ENCODE data around the gene PIEZO2.

Gene PIEZO2

DNA sequence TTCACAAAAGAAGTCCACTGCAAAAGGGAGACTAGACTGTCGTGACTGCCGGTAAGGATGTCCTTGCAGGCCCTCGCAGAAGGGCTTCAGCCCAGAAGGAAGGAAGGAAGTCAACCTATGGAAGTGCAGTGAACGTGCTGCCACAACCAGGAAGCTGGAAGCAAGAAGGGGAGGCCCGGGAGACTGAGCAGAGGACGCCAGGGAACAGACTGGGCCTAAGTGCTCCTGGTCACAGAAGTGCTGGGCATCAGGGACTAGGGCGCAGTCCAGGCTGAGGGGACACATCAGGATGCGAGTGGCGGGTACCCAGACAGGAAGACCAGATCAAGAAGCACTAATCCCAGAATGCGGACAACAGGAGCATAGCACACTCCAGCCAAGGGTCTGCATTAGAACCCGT lies 78.8 kb downstream of the PIEZO2 start:
- no peak for TF ChIP-seq TOX (CRISPR knock-in tag; IDR thresholded peaks at IDR 0.05; ENCODE audit: borderline replicate concordance)
- no peak for TF ChIP-seq PPARA (CRISPR knock-in tag; IDR thresholded peaks at IDR 0.05; ENCODE audit: borderline replicate concordance)
- no peak for TF ChIP-seq ZNF70 (CRISPR knock-in tag; IDR thresholded peaks at IDR 0.05)
- TF ChIP-seq, protein P1, sequence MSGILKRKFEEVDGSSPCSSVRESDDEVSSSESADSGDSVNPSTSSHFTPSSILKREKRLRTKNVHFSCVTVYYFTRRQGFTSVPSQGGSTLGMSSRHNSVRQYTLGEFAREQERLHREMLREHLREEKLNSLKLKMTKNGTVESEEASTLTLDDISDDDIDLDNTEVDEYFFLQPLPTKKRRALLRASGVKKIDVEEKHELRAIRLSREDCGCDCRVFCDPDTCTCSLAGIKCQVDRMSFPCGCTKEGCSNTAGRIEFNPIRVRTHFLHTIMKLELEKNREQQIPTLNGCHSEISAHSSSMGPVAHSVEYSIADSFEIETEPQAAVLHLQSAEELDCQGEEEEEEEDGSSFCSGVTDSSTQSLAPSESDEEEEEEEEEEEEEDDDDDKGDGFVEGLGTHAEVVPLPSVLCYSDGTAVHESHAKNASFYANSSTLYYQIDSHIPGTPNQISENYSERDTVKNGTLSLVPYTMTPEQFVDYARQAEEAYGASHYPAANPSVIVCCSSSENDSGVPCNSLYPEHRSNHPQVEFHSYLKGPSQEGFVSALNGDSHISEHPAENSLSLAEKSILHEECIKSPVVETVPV (CRISPR knock-in tag; IDR thresholded peaks at IDR 0.05) = no peak
- no peak for TF ChIP-seq BACH2 (CRISPR knock-in tag; IDR thresholded peaks at IDR 0.05; ENCODE audit: borderline replicate concordance)
- TF ChIP-seq, protein P2, sequence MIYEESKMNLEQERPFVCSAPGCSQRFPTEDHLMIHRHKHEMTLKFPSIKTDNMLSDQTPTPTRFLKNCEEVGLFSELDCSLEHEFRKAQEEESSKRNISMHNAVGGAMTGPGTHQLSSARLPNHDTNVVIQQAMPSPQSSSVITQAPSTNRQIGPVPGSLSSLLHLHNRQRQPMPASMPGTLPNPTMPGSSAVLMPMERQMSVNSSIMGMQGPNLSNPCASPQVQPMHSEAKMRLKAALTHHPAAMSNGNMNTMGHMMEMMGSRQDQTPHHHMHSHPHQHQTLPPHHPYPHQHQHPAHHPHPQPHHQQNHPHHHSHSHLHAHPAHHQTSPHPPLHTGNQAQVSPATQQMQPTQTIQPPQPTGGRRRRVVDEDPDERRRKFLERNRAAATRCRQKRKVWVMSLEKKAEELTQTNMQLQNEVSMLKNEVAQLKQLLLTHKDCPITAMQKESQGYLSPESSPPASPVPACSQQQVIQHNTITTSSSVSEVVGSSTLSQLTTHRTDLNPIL (CRISPR knock-in tag; IDR thresholded peaks at IDR 0.05; ENCODE audit: low read depth) = no peak
- TF ChIP-seq GLIS3 (CRISPR knock-in tag; IDR thresholded peaks at IDR 0.05) = no peak
- TF ChIP-seq OSR1 (CRISPR knock-in tag; IDR thresholded peaks at IDR 0.05) = no peak
- TF ChIP-seq ZC3H10 (CRISPR knock-in tag; IDR thresholded peaks at IDR 0.05) = no peak
- TF ChIP-seq ZNF565 (CRISPR knock-in tag; conservative IDR thresholded peaks at IDR 0.05; ENCODE audit: low read depth) = no peak
- TF ChIP-seq ZNF8 (CRISPR knock-in tag; IDR thresholded peaks at IDR 0.05) = no peak
- TF ChIP-seq, protein P3, sequence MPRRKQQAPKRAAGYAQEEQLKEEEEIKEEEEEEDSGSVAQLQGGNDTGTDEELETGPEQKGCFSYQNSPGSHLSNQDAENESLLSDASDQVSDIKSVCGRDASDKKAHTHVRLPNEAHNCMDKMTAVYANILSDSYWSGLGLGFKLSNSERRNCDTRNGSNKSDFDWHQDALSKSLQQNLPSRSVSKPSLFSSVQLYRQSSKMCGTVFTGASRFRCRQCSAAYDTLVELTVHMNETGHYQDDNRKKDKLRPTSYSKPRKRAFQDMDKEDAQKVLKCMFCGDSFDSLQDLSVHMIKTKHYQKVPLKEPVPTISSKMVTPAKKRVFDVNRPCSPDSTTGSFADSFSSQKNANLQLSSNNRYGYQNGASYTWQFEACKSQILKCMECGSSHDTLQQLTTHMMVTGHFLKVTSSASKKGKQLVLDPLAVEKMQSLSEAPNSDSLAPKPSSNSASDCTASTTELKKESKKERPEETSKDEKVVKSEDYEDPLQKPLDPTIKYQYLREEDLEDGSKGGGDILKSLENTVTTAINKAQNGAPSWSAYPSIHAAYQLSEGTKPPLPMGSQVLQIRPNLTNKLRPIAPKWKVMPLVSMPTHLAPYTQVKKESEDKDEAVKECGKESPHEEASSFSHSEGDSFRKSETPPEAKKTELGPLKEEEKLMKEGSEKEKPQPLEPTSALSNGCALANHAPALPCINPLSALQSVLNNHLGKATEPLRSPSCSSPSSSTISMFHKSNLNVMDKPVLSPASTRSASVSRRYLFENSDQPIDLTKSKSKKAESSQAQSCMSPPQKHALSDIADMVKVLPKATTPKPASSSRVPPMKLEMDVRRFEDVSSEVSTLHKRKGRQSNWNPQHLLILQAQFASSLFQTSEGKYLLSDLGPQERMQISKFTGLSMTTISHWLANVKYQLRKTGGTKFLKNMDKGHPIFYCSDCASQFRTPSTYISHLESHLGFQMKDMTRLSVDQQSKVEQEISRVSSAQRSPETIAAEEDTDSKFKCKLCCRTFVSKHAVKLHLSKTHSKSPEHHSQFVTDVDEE (CRISPR knock-in tag; IDR thresholded peaks at IDR 0.05) = no peak
- TF ChIP-seq SNAI2 (CRISPR knock-in tag; IDR thresholded peaks at IDR 0.05) = no peak
- TF ChIP-seq ESRRG (CRISPR knock-in tag; IDR thresholded peaks at IDR 0.05) = no peak
- no peak for TF ChIP-seq CSDC2 (CRISPR knock-in tag; IDR thresholded peaks at IDR 0.05)
- no peak for ATAC-seq

DNA sequence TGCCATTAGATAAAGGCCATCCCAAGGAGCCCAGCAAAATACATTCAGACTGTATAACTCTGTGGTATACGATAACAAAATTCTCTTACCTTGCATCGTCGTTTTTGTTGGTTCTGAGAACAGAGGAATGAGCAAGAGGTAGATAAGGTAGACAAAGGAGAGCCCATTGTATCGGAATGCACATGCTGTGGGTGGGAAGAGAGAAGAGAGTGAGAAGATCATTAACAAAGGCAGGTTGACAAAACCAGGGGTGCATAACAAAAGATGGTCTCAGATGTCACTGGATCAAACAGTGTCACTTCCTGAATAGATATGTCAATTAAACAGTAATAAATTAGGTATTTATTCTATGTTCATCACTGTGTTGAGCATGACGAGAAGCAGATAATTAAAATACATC lies 83.3 kb downstream of the PIEZO2 start:
- TF ChIP-seq ZFP3 (CRISPR knock-in tag; IDR thresholded peaks at IDR 0.05) = no peak
- TF ChIP-seq, protein P1 (CRISPR knock-in tag; IDR thresholded peaks at IDR 0.05) = no peak
- no peak for TF ChIP-seq RARB (CRISPR knock-in tag; IDR thresholded peaks at IDR 0.05)
- TF ChIP-seq, protein P4, sequence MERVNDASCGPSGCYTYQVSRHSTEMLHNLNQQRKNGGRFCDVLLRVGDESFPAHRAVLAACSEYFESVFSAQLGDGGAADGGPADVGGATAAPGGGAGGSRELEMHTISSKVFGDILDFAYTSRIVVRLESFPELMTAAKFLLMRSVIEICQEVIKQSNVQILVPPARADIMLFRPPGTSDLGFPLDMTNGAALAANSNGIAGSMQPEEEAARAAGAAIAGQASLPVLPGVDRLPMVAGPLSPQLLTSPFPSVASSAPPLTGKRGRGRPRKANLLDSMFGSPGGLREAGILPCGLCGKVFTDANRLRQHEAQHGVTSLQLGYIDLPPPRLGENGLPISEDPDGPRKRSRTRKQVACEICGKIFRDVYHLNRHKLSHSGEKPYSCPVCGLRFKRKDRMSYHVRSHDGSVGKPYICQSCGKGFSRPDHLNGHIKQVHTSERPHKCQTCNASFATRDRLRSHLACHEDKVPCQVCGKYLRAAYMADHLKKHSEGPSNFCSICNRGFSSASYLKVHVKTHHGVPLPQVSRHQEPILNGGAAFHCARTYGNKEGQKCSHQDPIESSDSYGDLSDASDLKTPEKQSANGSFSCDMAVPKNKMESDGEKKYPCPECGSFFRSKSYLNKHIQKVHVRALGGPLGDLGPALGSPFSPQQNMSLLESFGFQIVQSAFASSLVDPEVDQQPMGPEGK (CRISPR knock-in tag; IDR thresholded peaks at IDR 0.05; ENCODE audit: borderline replicate concordance) = no peak
- TF ChIP-seq ISL1 (CRISPR knock-in tag; IDR thresholded peaks at IDR 0.05) = no peak

DNA sequence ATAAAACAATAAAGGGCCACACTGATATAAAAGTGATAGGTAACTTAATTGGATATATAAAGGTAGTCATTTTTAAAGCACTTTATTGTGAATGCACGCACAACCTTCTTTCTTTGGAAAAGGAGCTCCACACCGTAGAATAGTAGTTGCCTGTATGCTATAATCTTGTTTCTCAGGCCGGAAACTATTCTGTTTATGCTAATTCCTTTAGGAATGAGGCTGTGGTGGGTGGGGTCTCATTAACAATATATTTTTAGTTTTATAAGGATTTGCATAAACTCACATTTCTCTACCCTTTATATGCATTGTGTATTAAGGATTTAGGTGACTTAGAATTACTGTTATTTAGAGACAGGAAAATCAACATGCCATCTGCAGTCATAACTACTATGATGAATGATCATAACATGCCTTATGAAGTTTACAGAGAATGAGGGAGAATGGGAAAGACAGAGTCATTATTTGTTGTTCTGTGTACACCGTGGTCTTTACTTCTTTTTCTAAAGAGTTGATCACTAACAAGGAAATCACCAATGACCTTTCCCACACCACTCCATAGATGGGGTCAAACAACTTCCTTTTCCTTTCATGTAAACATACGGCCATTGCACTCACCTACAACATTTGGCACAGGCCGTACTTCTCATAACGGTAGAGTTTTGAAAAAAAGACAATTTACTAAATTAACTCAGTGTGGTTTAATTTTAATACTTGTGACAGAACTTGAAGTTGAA lies 84.5 kb downstream of the PIEZO2 start:
- TF ChIP-seq ESRRG (CRISPR knock-in tag; IDR thresholded peaks at IDR 0.05) = no peak
- TF ChIP-seq ARNTL (CRISPR knock-in tag; IDR thresholded peaks at IDR 0.05; ENCODE audit: borderline replicate concordance, low read depth) = no peak
- TF ChIP-seq TOX (CRISPR knock-in tag; IDR thresholded peaks at IDR 0.05; ENCODE audit: borderline replicate concordance) = no peak
- TF ChIP-seq SNAI2 (CRISPR knock-in tag; IDR thresholded peaks at IDR 0.05) = no peak
- no peak for TF ChIP-seq ZNF565 (CRISPR knock-in tag; conservative IDR thresholded peaks at IDR 0.05; ENCODE audit: low read depth)
- no peak for TF ChIP-seq TCF4 (CRISPR knock-in tag; IDR thresholded peaks at IDR 0.05; ENCODE audit: borderline replicate concordance)
- TF ChIP-seq GLIS3 (CRISPR knock-in tag; IDR thresholded peaks at IDR 0.05) = no peak
- no peak for TF ChIP-seq ZNF8 (CRISPR knock-in tag; IDR thresholded peaks at IDR 0.05)
- TF ChIP-seq ZFP3 (CRISPR knock-in tag; IDR thresholded peaks at IDR 0.05) = no peak
- no peak for TF ChIP-seq RARB (CRISPR knock-in tag; IDR thresholded peaks at IDR 0.05)
- no peak for TF ChIP-seq BACH2 (CRISPR knock-in tag; IDR thresholded peaks at IDR 0.05; ENCODE audit: borderline replicate concordance)
- TF ChIP-seq, protein P3 (CRISPR knock-in tag; IDR thresholded peaks at IDR 0.05) = no peak
- TF ChIP-seq ZC3H10 (CRISPR knock-in tag; IDR thresholded peaks at IDR 0.05) = no peak
- TF ChIP-seq, protein P4 (CRISPR knock-in tag; IDR thresholded peaks at IDR 0.05; ENCODE audit: borderline replicate concordance) = no peak
- ATAC-seq = no peak

More for the DNA sequence above, 83.3 kb downstream of the PIEZO2 start:
- no peak for ATAC-seq

All from SK-N-SH treated with all-trans-retinoic acid at 6 μM for 48 hours (cell line).